ENCODE results near the gene ZKSCAN3. TPM values are rescaled to one million over a fixed set of nuclear protein-coding genes. Genes with fewer than 3 reads are reported as not detected.

ZKSCAN3 gene
- total and polyA plus RNA-seq, 2 of the 8 experiments (the other 6 are each of a cell fraction or from before 2014, with no cell fraction given) = 2.7 to 9.8 TPM

- Histone ChIP-seq H2BK5ac (ENCODE audit: low read depth, low read length) (peak overlapping the region; percentile 71), H3K4ac (replicated peaks; ENCODE audit: insufficient read length, low read depth, low read length) (peak overlapping the region; percentile 76), H3K14ac (ENCODE audit: insufficient read length) (no peak overlapping the region), H3K4me1 (replicated peaks in 1 of 4; ENCODE audit: control insufficient read depth in 3 of 4, insufficient read depth in 4 of 4, low read length in 3 of 4) (no peaks in the 10 kb centered on the region), H3K9me3 (ENCODE audit: insufficient read depth in 2 of 2, low read depth in 1 of 2, low read length in 1 of 2) (0 out of 4 replicates have a peak, but pooled peaks cover 0 to under 1% of the 10 kb centered on the region in 2 experiments), H3K9ac (replicated peaks in 1 of 4; ENCODE audit: extremely low read depth in 1 of 4, low read depth in 3 of 4, low read length in 3 of 4) (peak overlapping the region; percentile 69 to 92 (median 87)), H4K91ac (replicated peaks; ENCODE audit: insufficient read length, low read length) (peak overlapping the region; percentile 46), H3K27me3 (replicated peaks in 1 of 4; ENCODE audit: control insufficient read depth in 3 of 4, extremely low read depth in 1 of 4, insufficient read depth in 3 of 4, low read length in 3 of 4) (no peaks in the 10 kb centered on the region), H3K4me2 (ENCODE audit: insufficient read depth in 1 of 2, low read depth in 2 of 2, low read length in 2 of 2) (peak overlapping the region; percentile 81 to 98), H4K20me1 (replicated peaks in 1 of 2; ENCODE audit: control insufficient read depth in 1 of 2, insufficient read depth in 2 of 2, low read length in 2 of 2) (no peaks in the 10 kb centered on the region), H3K36me3 (ENCODE audit: control insufficient read depth in 2 of 4, insufficient read depth in 4 of 4, low read length in 3 of 4) (no peaks in the 10 kb centered on the region), H2BK20ac (ENCODE audit: low read length) (no peak overlapping the region), H2BK12ac (ENCODE audit: low read depth, low read length) (no peak overlapping the region; the same call in 1 of the 2 replicates), H3K23ac (ENCODE audit: insufficient read length) (no peak overlapping the region), H4K5ac (ENCODE audit: insufficient read length, low read depth, low read length) (peak overlapping the region; percentile 74), H3K27ac (ENCODE audit: low read depth, low read length) (peak overlapping the region; percentile 95; the same call in 1 of the 2 replicates), H3K23me2 (ENCODE audit: low read depth, low read length) (peaks cover 2% of the 10 kb centered on the region; the same call in 1 of the 2 replicates), H2BK15ac (ENCODE audit: low read length) (no peak overlapping the region), H3K56ac (replicated peaks; ENCODE audit: insufficient read length, low read depth, low read length) (no peak overlapping the region), H3K79me2 (ENCODE audit: control insufficient read depth in 1 of 2, insufficient read depth in 2 of 2, low read length in 2 of 2) (no peaks in the 10 kb centered on the region; a peak in 1 of 4 replicates), H3K18ac (ENCODE audit: extremely low read depth, low read length) (peak overlapping the region; percentile 80; the same call in 1 of the 2 replicates), H3K79me1 (ENCODE audit: low read depth, low read length) (no peaks in the 10 kb centered on the region), H3K4me3 (ENCODE audit: extremely low read depth in 1 of 4, insufficient read depth in 2 of 4, low read depth in 3 of 4, low read length in 4 of 4) (peak overlapping the region; percentile 86 to 95 (median 91)), H2AK5ac (ENCODE audit: low read depth, low read length) (no peak overlapping the region), H2BK120ac (replicated peaks; ENCODE audit: low read depth, low read length) (peak overlapping the region; percentile 47), H2AFZ (ENCODE audit: low read length) (peak overlapping the region; percentile 36; the same call in 1 of the 2 replicates), H4K8ac (ENCODE audit: extremely low read depth, insufficient read depth, low read length) (peak overlapping the region; percentile 88; the same call in 1 of the 2 replicates)
- no peak for DNase-seq (ENCODE audit: low read depth in 1 of 2, low spot score in 2 of 2)
- CTCF ChIA-PET (ENCODE audit: partially characterized antibody) = interaction anchor here (0.8 to 2.5 kb wide), 6 partner anchors 11 to 52 kb away, joined by 3 to 9 read pairs (median 4); partner anchors contain the start of gene ZKSCAN3
- peak; percentile 7; the same call in 1 of the 2 replicates for TF ChIP-seq POLR2AphosphoS5 (IDR thresholded peaks at IDR 0.05; ENCODE audit: low read depth, low read length)
- TF ChIP-seq JUN (IDR thresholded peaks at IDR 0.05; ENCODE audit: low read depth, low read length) = peak; percentile 35; the same call in 1 of the 2 replicates
- TF ChIP-seq GABPA (IDR thresholded peaks at IDR 0.05; ENCODE audit: borderline replicate concordance, insufficient read depth, low read length) = no peak
- no peak for TF ChIP-seq POLR2A (IDR thresholded peaks at IDR 0.05; ENCODE audit: control extremely low read depth in 1 of 2, low read depth in 2 of 2, low read length in 2 of 2)
- TF ChIP-seq SRF (IDR thresholded peaks at IDR 0.05; ENCODE audit: low read depth, low read length) = peak; percentile 57; the same call in 1 of the 2 replicates
- FAIRE-seq = peak; percentile 98
- 47% methylated on average over 12 of the region's 12 CpGs; no CpG with 5 or more reads in 1 of the 2 experiments for WGBS, 2 experiments (ENCODE audit: extremely low coverage in 1 of 2, insufficient coverage in 1 of 2, insufficient read length in 1 of 2, insufficient replicate concordance in 2 of 2, low coverage in 1 of 2, low lambda C conversion rate in 2 of 2, missing lambda C conversion rate in 1 of 2)
- POLR2A ChIA-PET (ENCODE audit: partially characterized antibody) = interaction anchor here (0.5 to 3.6 kb wide), 46 partner anchors 8 to 525 kb away, joined by 3 to 36 read pairs (median 4); partner anchors contain the start of genes PGBD1, ZKSCAN3, ZKSCAN4 and ZKSCAN8
These were observed 14.6 kb upstream of the ZKSCAN3 start for GRCh38 chr6:28335040-28335563.

Data from H1 (cell line).